HepG2 (cell line): ENCODE results near the gene PACSIN1. TPM values are rescaled to one million over a fixed set of nuclear protein-coding genes. Genes with fewer than 3 reads are reported as not detected.

ENCODE experiments used
- ATAC-seq: fragments of 200-7000 bp; cut with Tn5 transposase; 3 replicates; pipeline ENCODE4 v1.9.1; 2020; ENCODE audit warnings: mild to moderate bottlenecking, moderate library complexity
- BruUV-seq: library from RNA; stranded (reverse); fragments of 400-500 nt; replicated peaks from 2 replicates; lab custom pipeline; 2021; lab: Mats Ljungman, UMichigan
- CTCF ChIA-PET: fragments of 300-600 bp; formaldehyde crosslinking; extraction: SDS; loops from one replicate; lab custom pipeline; 2021; ENCODE audit warnings: low total read pairs, inconsistent platforms, low intra/inter-chr PET ratio; lab: Yijun Ruan, JAX
- POLR2A ChIA-PET: fragments of 350-600 bp; sonication (Branson Sonifier 250); formaldehyde crosslinking; loops from one replicate; lab custom pipeline; 2020; ENCODE audit warnings: antibody characterized with exemption, inconsistent platforms; lab: Yijun Ruan, JAX
- DNase-seq: peaks from one replicate; pipeline ENCODE4 v3.0.0-alpha.2; 2015; ENCODE audit warnings: low spot score
- FAIRE-seq: peaks from 3 replicates; lab custom pipeline; 2011; peaks lifted over from hg19 to GRCh38; lab: Jason Lieb, UNC
- H2AFZ ChIP-seq: one replicate; pipeline ENCODE4 v1.6.1; 2011; ENCODE audit warnings: low read length, inconsistent platforms
- H3K27ac ChIP-seq: fragments of 300-600 bp; 3 replicates; pipeline ENCODE4 v1.8.0; 2011; ENCODE audit warnings: mixed run types, mild to moderate bottlenecking, mixed read lengths, low read length, inconsistent platforms; ENCODE audit not compliant: insufficient read depth; ENCODE audit errors: extremely low read length
- H3K27me3 ChIP-seq, 2 experiments: fragments of 200-600 bp in 1 of 2; 2 replicates in 1 of 2; 3 replicates in 1 of 2; pipeline versions ENCODE4 v1.6.0 to v1.8.0; 2011; ENCODE audit warnings: low read length in 2 of 2, mild to moderate bottlenecking in 2 of 2, moderate library complexity in 2 of 2, inconsistent platforms in 1 of 2; ENCODE audit not compliant: insufficient read depth in 2 of 2, control insufficient read depth in 1 of 2
- H3K36me3 ChIP-seq, 2 experiments: fragments of 200-600 bp in 1 of 2; replicated peaks in 1 of 2; 2 replicates in 1 of 2; 3 replicates in 1 of 2; pipeline versions ENCODE4 v1.5.1 to v1.8.0; 2011; ENCODE audit warnings: low read length in 2 of 2, inconsistent platforms in 1 of 2; ENCODE audit not compliant: insufficient read depth in 2 of 2, control insufficient read depth in 1 of 2
- H3K4me1 ChIP-seq: 2 replicates; pipeline ENCODE4 v1.5.1; 2012; ENCODE audit warnings: low read length, inconsistent platforms; ENCODE audit not compliant: insufficient read depth
- H3K4me2 ChIP-seq: 2 replicates; pipeline ENCODE4 v1.6.0; 2011; ENCODE audit warnings: low read depth, low read length, inconsistent platforms
- H3K4me3 ChIP-seq, 3 experiments: fragments of 200-600 bp in 1 of 3; sonication (generic), shearing (Covaris generic) in 1 of 3; replicated peaks in 1 of 3; 2 replicates each; pipeline ENCODE4 v1.5.1; 2011 to 2016; ENCODE audit warnings: low read length in 3 of 3, inconsistent platforms in 2 of 3, low read depth in 2 of 3, mild to moderate bottlenecking in 2 of 3, control low read depth in 1 of 3, mixed read lengths in 1 of 3; ENCODE audit not compliant: insufficient read depth in 1 of 3
- H3K79me2 ChIP-seq: one replicate; pipeline ENCODE4 v1.6.1; 2011; ENCODE audit warnings: low read length, inconsistent platforms; ENCODE audit not compliant: insufficient read depth
- H3K9ac ChIP-seq: 2 replicates; pipeline ENCODE4 v1.6.0; 2011; ENCODE audit warnings: mild to moderate bottlenecking, low read depth, low read length, inconsistent platforms; ENCODE audit not compliant: insufficient read depth
- H3K9me3 ChIP-seq: 2 replicates; pipeline ENCODE4 v1.5.1; 2012; ENCODE audit warnings: mild to moderate bottlenecking, low read length
- H4K20me1 ChIP-seq: 2 replicates; pipeline ENCODE4 v1.6.0; 2011; ENCODE audit warnings: inconsistent platforms, mild to moderate bottlenecking, low read length, moderate library complexity; ENCODE audit not compliant: insufficient read depth
- REXO4 ChIP-seq: sonication (generic); formaldehyde crosslinking; IDR thresholded peaks from 2 replicates; pipeline ENCODE4 v1.8.0; 2022; ENCODE audit warnings: missing genetic modification reagents, mild to moderate bottlenecking, borderline replicate concordance
- SALL1 ChIP-seq: sonication (generic); formaldehyde crosslinking; IDR thresholded peaks from 2 replicates; pipeline ENCODE4 v1.8.0; 2022; ENCODE audit warnings: mild to moderate bottlenecking, missing genetic modification reagents
- ZC3H13 ChIP-seq: sonication (generic); formaldehyde crosslinking; IDR thresholded peaks from 2 replicates; pipeline ENCODE4 v1.8.1; 2023; ENCODE audit warnings: mild to moderate bottlenecking, missing genetic modification reagents, moderate library complexity
- ZNF513 ChIP-seq: sonication (generic); formaldehyde crosslinking; conservative IDR thresholded peaks from 2 replicates; pipeline ENCODE4 v1.5.0; 2020; ENCODE audit warnings: missing genetic modification reagents
- ZNF616 ChIP-seq: sonication (generic); formaldehyde crosslinking; IDR thresholded peaks from 2 replicates; pipeline ENCODE4 v1.5.0; 2020; ENCODE audit warnings: low read depth, mild to moderate bottlenecking, missing genetic modification reagents
- ZNF737 ChIP-seq: sonication (generic); formaldehyde crosslinking; IDR thresholded peaks from 2 replicates; pipeline ENCODE4 v1.5.0; 2020; ENCODE audit warnings: missing genetic modification reagents, mild to moderate bottlenecking, borderline replicate concordance
- WGBS: methylation state at CpG from one replicate; pipeline ENCODE4 v1.1.6; 2017; ENCODE audit warnings: low lambda C conversion rate; 5-methylcytosine and 5-hydroxymethylcytosine counted together
- in situ Hi-C: cut with HindIII; loops from 2 replicates; pipeline ENCODE4 v1.10.0; 2017; ENCODE audit warnings: low pct_unique_long_range_greater_than_20kb; ENCODE audit not compliant: extremely low pct_ligation_motif_present
- intact Hi-C: fragments of 100-400 bp; cut with micrococcal nuclease; formaldehyde crosslinking; loops from one replicate; pipeline ENCODE4 v1.10.0; 2022; ENCODE audit not compliant: unreplicated experiment
- polyA plus RNA-seq, 8 experiments: library from polyadenylated mRNA; depleted of rRNA in 3 of 8; stranded (reverse) in 7 of 8; unstranded in 1 of 8; fragments of >200 nt; fragmentation: Illumina TruSeq in 4 of 8; extraction: Trizol in 4 of 8; gene quantifications; 2 replicates each; pipeline versions ENCODE4 v1.2.1 to v1.2.3, GENCODE V29; 2011 to 2016; ENCODE audit warnings: low read depth in 4 of 8, missing spikeins in 1 of 8, mixed read lengths in 1 of 8; ENCODE audit not compliant: insufficient read depth in 1 of 8
- total RNA-seq, 5 experiments: library from RNA; depleted of rRNA; stranded (reverse); fragments of >200 nt; fragmentation: Illumina TruSeq; extraction: Trizol; gene quantifications; 2 replicates each; pipeline ENCODE4 v1.2.3, GENCODE V29; 2016; ENCODE audit warnings: low read depth in 1 of 5
- TF ChIP-seq, protein P1 (sequence below): sonication (generic); formaldehyde crosslinking; IDR thresholded peaks from 2 replicates; pipeline ENCODE4 v1.9.0; 2022; ENCODE audit warnings: missing genetic modification reagents, mild to moderate bottlenecking, borderline replicate concordance

PACSIN1 gene
- total and polyA plus RNA-seq, 2 of the 13 experiments (the other 11 are each of a cell fraction or from before 2014, with no cell fraction given), result not detected

DNA sequence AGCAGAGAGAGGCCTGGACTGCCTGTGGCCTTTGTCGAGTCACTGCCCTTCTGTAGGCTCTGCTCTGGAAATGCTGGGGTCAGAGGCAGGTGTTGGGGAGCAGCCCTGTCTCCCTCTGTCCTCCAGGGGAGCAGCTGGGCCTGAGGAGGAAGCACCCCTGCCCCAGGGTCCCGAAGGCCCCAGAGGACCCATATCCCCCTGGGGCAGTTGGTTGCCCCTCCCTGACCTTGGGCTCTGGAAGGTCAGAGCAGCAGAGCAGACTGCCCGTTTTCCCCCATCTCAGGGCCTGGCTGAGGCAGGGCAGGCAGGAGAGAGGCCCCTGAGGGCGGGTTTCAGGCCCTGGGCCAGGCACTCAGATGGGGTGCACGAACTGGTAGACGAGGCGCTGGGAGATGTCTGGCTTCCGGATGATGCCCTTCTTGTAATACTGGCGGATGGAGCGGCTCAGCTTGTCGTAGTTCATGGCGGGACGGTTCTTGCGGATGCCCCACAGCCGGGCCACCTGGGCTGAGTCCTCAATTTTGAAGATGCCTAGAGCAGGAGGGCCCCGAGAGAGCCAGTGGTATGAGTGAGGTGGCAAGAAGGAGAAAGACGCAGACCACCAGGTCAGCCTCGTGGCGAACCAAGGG is 72.2 kb downstream of the PACSIN1 start:
- Histone ChIP-seq H3K4me1 (no peaks in the 10 kb centered on the region), H3K9ac (no peak overlapping the region), H3K79me2 (no peaks in the 10 kb centered on the region), H3K4me2 (no peak overlapping the region), H2AFZ (no peak overlapping the region), H3K4me3 (no peak overlapping the region), H4K20me1 (no peaks in the 10 kb centered on the region), H3K36me3 (no peaks in the 10 kb centered on the region), H3K27ac (no peak overlapping the region), H3K27me3 (peaks cover 19 to 67% of the 10 kb centered on the region in 2 experiments), H3K9me3 (no peaks in the 10 kb centered on the region)
- no peak for DNase-seq
- TF ChIP-seq REXO4 (no peak), ZNF616 (CRISPR knock-in tag) (no peak), ZNF513 (CRISPR knock-in tag) (no peak), SALL1 (CRISPR knock-in tag) (no peak), ZC3H13 (CRISPR knock-in tag) (no peak), ZNF737 (CRISPR knock-in tag) (no peak)
- TF ChIP-seq, protein P1, sequence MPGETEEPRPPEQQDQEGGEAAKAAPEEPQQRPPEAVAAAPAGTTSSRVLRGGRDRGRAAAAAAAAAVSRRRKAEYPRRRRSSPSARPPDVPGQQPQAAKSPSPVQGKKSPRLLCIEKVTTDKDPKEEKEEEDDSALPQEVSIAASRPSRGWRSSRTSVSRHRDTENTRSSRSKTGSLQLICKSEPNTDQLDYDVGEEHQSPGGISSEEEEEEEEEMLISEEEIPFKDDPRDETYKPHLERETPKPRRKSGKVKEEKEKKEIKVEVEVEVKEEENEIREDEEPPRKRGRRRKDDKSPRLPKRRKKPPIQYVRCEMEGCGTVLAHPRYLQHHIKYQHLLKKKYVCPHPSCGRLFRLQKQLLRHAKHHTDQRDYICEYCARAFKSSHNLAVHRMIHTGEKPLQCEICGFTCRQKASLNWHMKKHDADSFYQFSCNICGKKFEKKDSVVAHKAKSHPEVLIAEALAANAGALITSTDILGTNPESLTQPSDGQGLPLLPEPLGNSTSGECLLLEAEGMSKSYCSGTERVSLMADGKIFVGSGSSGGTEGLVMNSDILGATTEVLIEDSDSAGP (CRISPR knock-in tag), result no peak
- POLR2A ChIA-PET, result no interaction called here
- no peak for FAIRE-seq
- 53% methylated on average over 18 of the region's 19 CpGs for WGBS
- intact Hi-C loops, result no loop called here
- CTCF ChIA-PET, result no interaction called here
- in situ Hi-C loops, result no loop called here
- ATAC-seq, result no peak
- BruUV-seq, result no TSS peak
